Measurements from ENCODE around the gene ORC5. TPM values are rescaled to one million over a fixed set of nuclear protein-coding genes. Genes with fewer than 3 reads are reported as not detected.

Gene ORC5
- total RNA-seq: 25.1 and 36.6 TPM in 2 replicates

DNA sequence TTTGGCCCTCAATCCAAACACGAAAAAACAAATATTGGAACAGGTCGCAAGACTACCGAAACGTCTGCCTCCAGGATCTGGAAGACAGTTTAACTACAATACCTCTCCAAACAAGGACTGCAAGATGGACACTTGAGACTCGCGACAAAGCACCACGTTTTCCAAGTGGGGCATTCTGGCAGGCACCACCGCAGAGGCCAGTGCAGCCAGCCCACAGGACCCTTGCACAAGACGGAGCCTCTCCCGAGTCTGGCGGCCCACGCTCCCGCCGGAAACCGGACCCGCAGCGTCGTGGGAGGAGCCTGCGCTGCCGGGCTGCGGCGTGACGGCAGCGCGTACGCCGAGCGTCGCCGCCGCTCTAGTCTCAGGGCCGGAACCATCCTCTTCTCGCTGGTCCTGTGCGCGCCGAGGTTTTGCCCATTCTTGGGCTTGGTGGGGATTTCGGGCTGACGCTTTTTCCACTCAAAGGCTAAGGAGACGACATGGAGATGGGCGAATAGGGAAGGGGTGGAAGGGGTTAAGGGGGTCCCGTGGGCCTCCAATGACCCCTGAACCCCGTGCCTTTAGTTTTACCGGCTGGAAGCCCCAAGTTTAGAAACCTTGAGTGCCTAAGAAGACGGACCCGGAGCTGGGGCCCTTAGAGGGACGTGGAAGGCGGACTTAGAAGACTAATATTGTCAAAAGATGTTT, at the start of gene ORC5:
Gene ORC5, minus strand, starts transcription at position 283 of the 690 bp plus-strand sequence. Its CDS starts 109 bp downstream, at position 174.

Other genes with a start within 250 kb of the ORC5 start
- 6.5 and 14.9 TPM in 2 replicates for gene RELN, start 218.4 kb downstream of the ORC5 start, total RNA-seq
- gene LHFPL3, start 120.6 kb upstream of the ORC5 start, total RNA-seq: 0.12 and 1.00 TPM in 2 replicates